H1 (cell line): Measurements from ENCODE around the gene TPBGL. TPM values are rescaled to one million over a fixed set of nuclear protein-coding genes. Genes with fewer than 3 reads are reported as not detected.

Source experiments
- CHD2 ChIP-seq: IDR thresholded peaks from 2 replicates; pipeline ENCODE4 v1.6.1; 2012; ENCODE audit warnings: low read length, improper control_type of control experiment
- GTF2F1 ChIP-seq: IDR thresholded peaks from 2 replicates; pipeline ENCODE4 v1.6.1; 2012; ENCODE audit warnings: low read depth, low read length, improper control_type of control experiment, borderline replicate concordance
- SAP30 ChIP-seq: fragments of 300-600 bp; sonication (generic); IDR thresholded peaks from 2 replicates; pipeline ENCODE4 v1.7.1; 2012; ENCODE audit warnings: low read length, moderate library complexity, mild to moderate bottlenecking, inconsistent platforms; ENCODE audit not compliant: insufficient read depth, insufficient replicate concordance
- SP2 ChIP-seq: IDR thresholded peaks from 2 replicates; pipeline ENCODE4 v1.6.1; 2012; ENCODE audit warnings: mild to moderate bottlenecking, low read length, inconsistent platforms
- polyA plus RNA-seq, 7 experiments: library from polyadenylated mRNA; depleted of rRNA in 3 of 7; stranded (reverse) in 5 of 7; unstranded in 2 of 7; fragments of >200 nt in 5 of 7; fragments of 200-250 nt in 2 of 7; gene quantifications; 1 replicate in 5 of 7; 2 replicates in 1 of 7; 4 replicates in 1 of 7; pipeline versions ENCODE4 v1.2.1 to v1.2.3, GENCODE V29; 2011 to 2013; ENCODE audit warnings: missing spikeins in 2 of 7, mixed read lengths in 2 of 7
- total RNA-seq: library from RNA; stranded (reverse); fragmentation: NEBNext Ultra II Directional; extraction: Animal tissue kit (Norgen Biotek cat#: 25700); gene quantifications from 2 replicates; pipeline ENCODE4 v1.2.1, GENCODE V29; 2021
- TF ChIP-seq, protein P1 (sequence below): IDR thresholded peaks from 2 replicates; pipeline ENCODE4 v1.6.1; 2012; ENCODE audit warnings: inconsistent platforms

TPBGL gene
- total and polyA plus RNA-seq, 2 of the 8 experiments (the other 6 are each of a cell fraction or from before 2014, with no cell fraction given), result 0.26 to 0.37 TPM

DNA sequence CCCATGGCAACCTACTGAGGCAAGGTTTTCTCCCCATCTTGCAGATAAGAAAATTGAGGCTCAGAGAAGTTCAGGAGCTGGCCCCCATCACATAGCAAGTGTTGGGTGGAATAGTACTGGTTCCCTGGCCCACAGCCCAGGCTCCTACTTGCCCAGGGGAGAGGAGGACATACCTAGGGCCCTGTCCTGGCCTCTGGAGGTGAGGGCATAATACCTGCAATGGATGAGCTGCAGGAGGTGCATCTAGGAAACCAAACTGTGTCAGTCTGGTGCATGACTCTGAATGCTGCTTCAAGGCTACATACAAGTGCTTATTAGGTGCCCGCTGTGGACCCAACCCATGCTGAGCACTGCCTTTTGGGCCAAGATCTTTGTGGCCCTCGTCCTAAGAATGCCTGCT lies 40.0 kb upstream of the TPBGL start (continued):
- TF ChIP-seq SP2 (no peak), GTF2F1 (no peak), SAP30 (no peak), CHD2 (no peak)
- TF ChIP-seq, protein P1, sequence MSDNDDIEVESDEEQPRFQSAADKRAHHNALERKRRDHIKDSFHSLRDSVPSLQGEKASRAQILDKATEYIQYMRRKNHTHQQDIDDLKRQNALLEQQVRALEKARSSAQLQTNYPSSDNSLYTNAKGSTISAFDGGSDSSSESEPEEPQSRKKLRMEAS, result no peak
